ENCODE results near the gene MINDY4B.

The MINDY4B gene

GRCh38 chr3:150905339-150905738 is at the start of gene MINDY4B:
TSS of gene MINDY4B (minus strand) at chr3:150905439. CDS start at chr3:150905439, 0 bp downstream.
- DNase-seq = no peak

GRCh38 chr3:150951923-150952322 is 46.7 kb upstream of the MINDY4B start:
- DNase-seq = no peak

GRCh38 chr3:150945226-150946032 is 40.2 kb upstream of the MINDY4B start:
- no peak for DNase-seq

GRCh38 chr3:150942221-150942620 is 37.0 kb upstream of the MINDY4B start:
- no peak for DNase-seq

- DNase-seq = no peak
Measured at GRCh38 chr3:150936693-150937092, 31.5 kb upstream of the MINDY4B start.

DNA sequence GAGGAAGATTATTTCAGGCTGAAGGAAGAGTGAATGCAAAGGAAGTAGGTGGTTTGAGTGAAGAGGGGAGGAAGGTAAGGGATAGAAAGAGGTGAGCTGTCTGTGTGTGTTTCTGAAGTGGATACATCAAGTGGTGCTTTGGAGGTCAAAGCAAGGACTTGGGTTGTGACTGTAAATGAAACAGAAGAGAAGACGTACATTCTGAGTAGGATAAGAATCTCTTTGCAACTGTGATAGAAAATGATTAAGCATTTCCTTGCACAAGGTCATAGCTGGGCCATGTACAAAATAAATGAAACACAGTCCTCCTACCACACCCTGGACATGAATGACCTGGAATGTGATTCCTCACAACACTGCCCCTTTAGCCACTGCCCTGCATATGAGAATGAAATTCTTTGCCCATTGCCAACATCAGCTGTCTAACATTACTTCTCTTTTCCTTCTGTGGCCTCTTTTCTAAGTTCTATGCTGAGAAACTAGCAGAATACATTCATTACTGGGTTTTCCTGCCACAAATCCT is 28.3 kb upstream of the MINDY4B start:
- no peak for DNase-seq

GRCh38 chr3:150931745-150932144 is 26.5 kb upstream of the MINDY4B start:
- no peak for DNase-seq

DNA sequence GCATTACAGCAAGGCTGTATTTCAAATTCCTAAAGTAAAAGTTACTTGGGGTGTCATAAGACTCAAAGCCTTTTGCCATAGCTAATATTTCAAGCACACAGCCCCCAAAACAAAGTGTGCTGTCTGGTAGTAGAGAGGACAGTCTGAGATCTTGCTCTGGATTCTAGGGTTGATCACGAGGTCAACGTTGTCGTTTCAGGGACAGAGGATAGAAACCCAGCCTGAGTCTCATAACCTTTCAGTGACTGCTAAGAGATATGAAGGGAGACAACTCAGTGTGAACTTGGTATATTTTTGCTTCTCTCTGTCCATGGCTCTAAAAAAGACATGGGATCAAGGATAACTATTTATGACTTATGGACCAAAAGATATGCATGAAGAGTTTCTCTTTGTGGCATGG is 25.6 kb upstream of the MINDY4B start:
- no peak for DNase-seq

GRCh38 chr3:150928234-150928633 is 23.0 kb upstream of the MINDY4B start:
- no peak for DNase-seq

DNA sequence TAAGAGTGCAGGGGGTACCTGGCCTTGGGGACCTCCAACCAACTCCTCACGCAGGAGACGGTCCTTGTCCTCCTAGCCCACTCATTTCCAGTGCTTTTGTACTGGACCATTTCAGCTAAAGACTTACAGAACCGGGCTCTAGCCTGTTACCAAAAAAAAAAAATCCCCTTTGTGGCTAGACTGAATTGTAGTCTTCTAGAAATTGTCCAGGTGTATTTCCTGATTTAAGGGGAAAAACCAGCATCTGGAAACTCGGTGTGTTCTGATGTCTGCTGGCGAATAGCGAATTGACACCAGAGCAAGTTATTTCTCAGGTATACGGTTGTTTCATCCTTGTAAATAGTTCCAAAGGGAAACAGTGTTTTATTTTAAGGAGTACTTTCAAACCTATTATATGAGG is 21.1 kb upstream of the MINDY4B start:
- no peak for DNase-seq

GRCh38 chr3:150925751-150926201 is 20.5 kb upstream of the MINDY4B start:
- DNase-seq = peak; percentile 29

DNA sequence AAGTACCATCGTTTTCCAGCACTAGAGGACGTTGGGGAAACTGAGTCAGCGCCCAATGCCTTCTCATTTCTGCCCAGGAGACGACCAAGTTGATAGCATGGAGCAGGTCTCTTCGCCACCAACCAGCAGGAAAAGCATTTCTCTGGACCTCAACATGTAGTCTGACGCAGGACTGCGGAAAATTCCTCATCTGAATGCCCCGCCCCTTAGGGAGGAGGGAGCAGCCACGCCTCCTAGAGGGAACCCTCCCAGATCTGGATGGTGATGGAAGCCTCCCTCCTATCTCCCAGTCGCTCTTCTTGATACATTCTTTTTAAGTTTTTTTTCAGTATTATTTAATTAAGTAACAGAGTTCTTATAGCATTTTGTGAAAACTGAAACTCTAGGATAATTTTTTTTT is 17.4 kb upstream of the MINDY4B start:
- no peak for DNase-seq

- DNase-seq = no peak
Measured at GRCh38 chr3:150921209-150921608, 16.0 kb upstream of the MINDY4B start.

DNA sequence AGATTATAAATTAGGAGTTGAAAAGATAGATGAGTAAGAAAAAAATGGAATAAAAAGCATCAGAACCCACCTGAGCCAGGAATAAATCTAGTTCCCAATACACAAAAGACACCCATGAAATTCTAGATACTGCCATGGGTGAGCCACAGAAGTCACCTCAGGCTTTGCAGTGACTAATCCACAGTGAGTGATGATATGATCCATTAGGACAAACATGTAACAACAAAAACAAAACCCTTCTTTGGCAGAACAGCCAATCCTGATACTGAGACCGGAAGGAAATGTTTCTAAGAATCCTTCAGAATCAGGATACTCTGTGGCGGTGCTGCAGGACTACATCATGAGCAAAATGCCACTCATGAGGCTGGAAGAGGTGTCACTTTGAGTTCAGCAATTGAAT is 15.0 kb upstream of the MINDY4B start:
- no peak for DNase-seq

DNA sequence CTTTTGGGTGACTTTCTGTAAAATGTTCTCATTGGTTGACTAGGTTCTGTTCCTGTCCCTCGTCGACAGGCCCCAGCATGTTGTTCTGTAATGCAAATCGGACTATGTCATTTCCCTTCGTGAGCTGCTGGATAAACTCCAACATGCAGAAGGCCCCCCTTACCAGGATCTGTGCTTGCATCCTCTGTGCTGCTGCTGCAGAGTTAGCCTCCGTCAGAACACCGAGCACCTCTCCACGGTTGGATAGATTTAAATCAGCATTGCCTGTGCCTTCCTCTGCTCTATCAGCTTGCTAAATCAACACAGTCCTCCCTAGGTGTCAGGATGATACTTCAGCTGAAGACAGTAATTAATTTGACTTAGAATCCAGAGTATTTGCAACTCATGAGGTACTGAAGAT is 12.7 kb upstream of the MINDY4B start:
- DNase-seq = no peak

DNA sequence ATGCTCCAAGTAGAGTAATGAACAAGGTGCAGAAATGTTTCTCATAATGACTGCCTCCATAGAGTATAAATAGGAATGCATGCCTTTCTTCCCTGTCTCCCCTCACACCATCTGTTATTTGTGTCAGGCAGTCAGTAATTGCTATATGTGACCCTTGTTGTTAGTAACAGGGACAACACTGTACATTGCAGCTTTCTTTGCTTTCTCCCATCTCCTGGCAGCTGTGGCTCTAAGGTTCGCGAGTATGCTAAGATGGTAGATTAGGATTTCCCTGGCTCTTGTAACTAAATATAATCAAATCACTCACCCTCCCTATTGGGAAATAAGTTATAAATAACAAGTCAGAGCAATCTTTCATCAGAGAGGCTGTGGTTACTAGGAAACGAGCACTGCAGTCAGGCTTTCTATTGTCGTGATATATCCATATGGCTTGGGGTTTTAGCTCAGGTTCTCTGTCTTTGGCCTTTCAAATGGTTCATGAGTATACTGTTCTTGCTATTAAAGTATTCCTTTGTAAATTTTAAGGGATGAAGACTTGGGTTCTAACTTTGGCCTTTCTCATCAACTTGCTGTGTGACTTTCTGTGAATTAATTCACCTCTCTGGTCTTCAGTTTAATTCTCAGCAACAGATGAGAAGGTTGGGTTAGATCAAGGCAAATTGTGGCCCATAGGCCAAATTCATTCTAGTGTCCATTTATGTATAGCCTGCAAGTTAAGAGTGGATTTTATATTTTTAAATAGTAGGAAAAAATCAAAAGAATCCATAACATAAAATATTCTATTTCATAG is 8.1 kb upstream of the MINDY4B start:
- no peak for DNase-seq

DNA sequence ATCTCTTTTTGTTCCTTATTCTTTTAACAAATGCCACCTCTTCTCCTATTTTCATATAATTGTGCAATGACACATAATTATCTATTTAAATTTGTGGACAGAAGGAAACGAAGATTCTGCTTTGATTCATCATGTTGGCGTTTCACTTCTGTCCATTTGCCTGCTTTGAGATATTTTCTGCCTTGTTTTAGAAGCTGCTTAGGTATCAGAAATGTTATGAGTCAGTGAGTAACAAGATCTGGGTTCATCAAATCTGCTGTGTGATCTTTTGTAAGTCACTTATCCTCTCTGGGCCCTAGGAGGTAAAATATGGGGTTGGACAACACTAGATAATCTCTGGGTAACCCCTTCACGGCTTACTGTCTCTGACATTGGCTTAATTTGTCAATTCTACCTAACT is 7.3 kb upstream of the MINDY4B start:
- no peak for DNase-seq

- DNase-seq = no peak
Measured at GRCh38 chr3:150911771-150912170, 6.5 kb upstream of the MINDY4B start.

DNA sequence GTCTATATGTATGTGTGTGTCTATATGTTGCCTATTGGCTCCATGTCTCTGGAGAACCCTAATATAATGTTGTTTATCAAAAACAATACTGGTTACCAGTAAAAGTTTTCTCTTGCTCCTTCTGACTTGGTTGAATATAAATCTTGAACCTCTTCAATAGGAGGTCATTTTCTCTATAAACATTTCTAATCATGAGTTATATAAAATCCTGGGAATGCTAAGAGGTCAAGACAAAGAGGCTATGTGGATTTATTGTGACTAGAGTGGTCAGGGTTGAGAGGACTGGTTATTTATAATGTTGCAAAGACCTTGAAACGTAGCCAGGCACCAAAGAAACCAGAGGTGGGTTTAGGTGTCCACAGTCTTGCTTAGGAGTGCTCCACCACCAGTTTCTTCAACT is 1.2 kb upstream of the MINDY4B start:
- no peak for DNase-seq

GRCh38 chr3:150905746-150906145 is 507 bp upstream of the MINDY4B start:
- no peak for DNase-seq

- DNase-seq = no peak
Measured at GRCh38 chr3:150902988-150903387, 2.3 kb downstream of the MINDY4B start.

DNA sequence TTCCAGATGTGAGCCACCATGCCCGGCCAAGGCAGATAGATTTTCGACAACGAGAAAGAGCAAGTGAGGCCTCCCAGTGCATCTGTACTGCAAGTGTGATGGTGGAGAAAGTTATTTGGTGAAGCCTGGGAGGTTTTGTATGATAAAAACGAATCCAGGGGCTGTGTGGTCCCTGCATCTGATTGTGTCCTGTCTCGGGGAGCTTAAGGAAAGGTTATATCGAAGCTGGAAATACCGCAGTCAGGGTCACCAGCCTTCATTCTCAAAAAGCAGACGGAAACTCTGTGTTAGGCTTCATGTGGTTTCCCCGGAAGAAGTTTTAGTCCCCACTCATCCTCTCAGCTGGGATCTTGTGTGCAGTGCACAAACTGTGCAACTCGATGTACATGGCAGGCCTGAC is 3.4 kb downstream of the MINDY4B start:
- no peak for DNase-seq

GRCh38 chr3:150899141-150899540 is 6.1 kb downstream of the MINDY4B start:
- no peak for DNase-seq

Measured in CD4-positive, alpha-beta T cell treated with Interleukin-12 subunit alpha and Interleukin-12 subunit beta, for 1 hour (primary cell).